H9 (cell line): ENCODE data around the gene ATXN7L3. TPM values are rescaled to one million over a fixed set of nuclear protein-coding genes. Genes with fewer than 3 reads are reported as not detected.

Experiments used
- DNase-seq: peaks from one replicate; pipeline ENCODE4 v3.0.0-alpha.2; 2017
- H2AFZ ChIP-seq: one replicate; pipeline ENCODE4 v1.6.1; 2013; ENCODE audit warnings: mild to moderate bottlenecking, low read length, control low read depth, moderate library complexity
- H2AK5ac ChIP-seq: 2 replicates; pipeline ENCODE4 v1.6.1; 2013; ENCODE audit warnings: low read length, control low read depth, mixed read lengths; ENCODE audit not compliant: insufficient read length
- H2BK120ac ChIP-seq: one replicate; pipeline ENCODE4 v1.6.1; 2013; ENCODE audit warnings: low read depth, mild to moderate bottlenecking, low read length, control low read depth, inconsistent platforms; ENCODE audit not compliant: poor library complexity, severe bottlenecking
- H2BK12ac ChIP-seq: 2 replicates; pipeline ENCODE4 v1.6.1; 2013; ENCODE audit warnings: low read length, control low read depth, mixed read lengths, low read depth; ENCODE audit not compliant: insufficient read length
- H2BK15ac ChIP-seq: 2 replicates; pipeline ENCODE4 v1.6.1; 2013; ENCODE audit warnings: low read depth, low read length, control low read depth
- H2BK20ac ChIP-seq: one replicate; pipeline ENCODE4 v1.6.1; 2013; ENCODE audit warnings: low read depth, mild to moderate bottlenecking, low read length, control low read depth, inconsistent platforms; ENCODE audit not compliant: poor library complexity, severe bottlenecking
- H2BK5ac ChIP-seq: 2 replicates; pipeline ENCODE4 v1.6.1; 2013; ENCODE audit warnings: low read length, control low read depth, mixed read lengths; ENCODE audit not compliant: insufficient read length
- H3K14ac ChIP-seq: 2 replicates; pipeline ENCODE4 v1.6.1; 2013; ENCODE audit warnings: low read length, control low read depth; ENCODE audit not compliant: insufficient read depth
- H3K18ac ChIP-seq: 2 replicates; pipeline ENCODE4 v1.6.1; 2013; ENCODE audit warnings: low read depth, mild to moderate bottlenecking, mixed read lengths, low read length, control low read depth; ENCODE audit not compliant: insufficient read length
- H3K23ac ChIP-seq: 2 replicates; pipeline ENCODE4 v1.6.1; 2013; ENCODE audit warnings: low read length, control low read depth, mixed read lengths, low read depth; ENCODE audit not compliant: insufficient read length
- H3K23me2 ChIP-seq: 2 replicates; pipeline ENCODE4 v1.6.1; 2013; ENCODE audit warnings: low read depth, mild to moderate bottlenecking, mixed read lengths, low read length, control low read depth; ENCODE audit not compliant: insufficient read length, poor library complexity, severe bottlenecking
- H3K27ac ChIP-seq: 2 replicates; pipeline ENCODE4 v1.5.1; 2013; ENCODE audit warnings: low read length, control low read depth, mixed read lengths, low read depth; ENCODE audit not compliant: insufficient read length
- H3K27me3 ChIP-seq: 2 replicates; pipeline ENCODE4 v1.6.1; 2013; ENCODE audit warnings: low read length, control low read depth, inconsistent platforms; ENCODE audit not compliant: insufficient read depth
- H3K4ac ChIP-seq: 2 replicates; pipeline ENCODE4 v1.6.1; 2013; ENCODE audit warnings: low read depth, mild to moderate bottlenecking, control low read depth, inconsistent platforms, low read length, moderate library complexity
- H3K4me1 ChIP-seq: 2 replicates; pipeline ENCODE4 v1.6.1; 2013; ENCODE audit warnings: low read length, control low read depth, inconsistent platforms; ENCODE audit not compliant: insufficient read depth
- H3K4me2 ChIP-seq: 2 replicates; pipeline ENCODE4 v1.6.1; 2013; ENCODE audit warnings: low read length, control low read depth, mixed read lengths; ENCODE audit not compliant: insufficient read length, insufficient read depth
- H3K56ac ChIP-seq: 2 replicates; pipeline ENCODE4 v1.6.1; 2013; ENCODE audit warnings: low read depth, mild to moderate bottlenecking, mixed read lengths, low read length, control low read depth; ENCODE audit not compliant: insufficient read length
- H3K79me1 ChIP-seq: 2 replicates; pipeline ENCODE4 v1.6.1; 2013; ENCODE audit warnings: low read depth, mild to moderate bottlenecking, moderate library complexity, low read length, control low read depth, inconsistent platforms; ENCODE audit not compliant: insufficient read depth, poor library complexity, severe bottlenecking
- H3K79me2 ChIP-seq: 2 replicates; pipeline ENCODE4 v1.6.1; 2013; ENCODE audit warnings: low read length, control low read depth, inconsistent platforms; ENCODE audit not compliant: insufficient read depth
- H3K9ac ChIP-seq: 2 replicates; pipeline ENCODE4 v1.6.1; 2013; ENCODE audit warnings: low read length, control low read depth, mixed read lengths; ENCODE audit not compliant: insufficient read length; ENCODE audit errors: extremely low read depth
- H3K9me3 ChIP-seq: one replicate; pipeline ENCODE4 v1.6.1; 2013; ENCODE audit warnings: low read depth, low read length, inconsistent platforms; ENCODE audit not compliant: control insufficient read depth
- H3T11ph ChIP-seq: one replicate; pipeline ENCODE4 v1.6.1; 2013; ENCODE audit warnings: mild to moderate bottlenecking, low read length, control low read depth, inconsistent platforms
- H4K20me1 ChIP-seq: one replicate; pipeline ENCODE4 v1.6.1; 2013; ENCODE audit not compliant: control insufficient read depth, insufficient read length, insufficient read depth
- H4K5ac ChIP-seq: 2 replicates; pipeline ENCODE4 v1.6.1; 2013; ENCODE audit warnings: low read depth, mild to moderate bottlenecking, mixed read lengths, low read length, control low read depth; ENCODE audit not compliant: insufficient read length
- H4K8ac ChIP-seq: replicated peaks from 2 replicates; pipeline ENCODE4 v1.6.1; 2013; ENCODE audit warnings: low read length, control low read depth, mixed read lengths, low read depth; ENCODE audit not compliant: insufficient read length
- H4K91ac ChIP-seq: 2 replicates; pipeline ENCODE4 v1.6.1; 2013; ENCODE audit warnings: low read depth, mild to moderate bottlenecking, moderate library complexity, mixed read lengths, low read length, control low read depth; ENCODE audit not compliant: insufficient read length
- H3K27ac Mint-ChIP-seq, 3 experiments: 2 replicates in 2 of 3; 3 replicates in 1 of 3; pipeline ENCODE4 v1.8.0; 2020 to 2021; ENCODE audit warnings: mixed read lengths in 3 of 3, mild to moderate bottlenecking in 1 of 3, moderate library complexity in 1 of 3
- H3K27me3 Mint-ChIP-seq: 2 replicates; pipeline ENCODE4 v1.8.0; 2021; ENCODE audit warnings: low read depth, mild to moderate bottlenecking, moderate library complexity, mixed read lengths
- H3K36me3 Mint-ChIP-seq, 3 experiments: 2 replicates in 2 of 3; 3 replicates in 1 of 3; pipeline ENCODE4 v1.8.0; 2020 to 2021; ENCODE audit warnings: low read depth in 3 of 3, mixed read lengths in 3 of 3; ENCODE audit not compliant: insufficient read depth in 1 of 3
- H3K4me1 Mint-ChIP-seq, 2 experiments: 2 replicates each; pipeline ENCODE4 v1.8.0; 2020; ENCODE audit warnings: mixed read lengths in 2 of 2
- H3K4me3 Mint-ChIP-seq, 2 experiments: 2 replicates in 1 of 2; 3 replicates in 1 of 2; pipeline ENCODE4 v1.8.0; 2020 to 2021; ENCODE audit warnings: mild to moderate bottlenecking in 2 of 2, mixed read lengths in 2 of 2, moderate library complexity in 1 of 2
- H3K9me3 Mint-ChIP-seq, 2 experiments: 2 replicates in 1 of 2; 3 replicates in 1 of 2; pipeline ENCODE4 v1.8.0; 2020; ENCODE audit warnings: mild to moderate bottlenecking in 2 of 2, mixed read lengths in 2 of 2, moderate library complexity in 1 of 2
- CTCF ChIP-seq: fragments of 200-600 bp; sonication (generic); conservative IDR thresholded peaks from 3 replicates; pipeline ENCODE4 v1.8.0; 2021; ENCODE audit warnings: antibody characterized with exemption, mild to moderate bottlenecking
- WGBS: extraction: QIAGEN DNeasy Blood & Tissue Kit; methylation state at CpG from one replicate; pipeline ENCODE4 v1.1.7; 2013; ENCODE audit warnings: missing lambda C conversion rate, low lambda C conversion rate, mixed read lengths; ENCODE audit not compliant: insufficient read length; ENCODE audit errors: extremely low coverage; 5-methylcytosine and 5-hydroxymethylcytosine counted together
- total RNA-seq: library from RNA; stranded (reverse); gene quantifications from 2 replicates; pipeline ENCODE4 v1.2.1, GENCODE V29; 2021

ATXN7L3 gene
- total RNA-seq, 1 experiment from 2014 or later: 125 TPM

GRCh38 chr17:44203731-44204440 is 4.2 kb upstream of the ATXN7L3 start:
- no peak overlapping the region; a peak in 1 of 7 replicates for H3K27ac Mint-ChIP-seq

More at GRCh38 chr17:44203731-44204440, 4.2 kb upstream of the ATXN7L3 start:
- Mint-ChIP-seq H3K9me3 (no peaks in the 10 kb centered on the region), H3K36me3 (peaks cover 12 to 32% (median 18%) of the 10 kb centered on the region in 3 experiments), H3K4me1 (peaks cover 22 to 28% of the 10 kb centered on the region in 2 experiments), H3K27me3 (no peaks in the 10 kb centered on the region; the same call in 1 of the 2 replicates), H3K4me3 (peak overlapping the region in 1 of 2 experiments; percentile 11; a peak in 1 of 5 replicates)
- no peak overlapping the region for H2BK15ac ChIP-seq
- H4K5ac ChIP-seq: no peak overlapping the region
- DNase-seq: peak; percentile 89
- H2BK12ac ChIP-seq: no peak overlapping the region
- H3K23me2 ChIP-seq: no peaks in the 10 kb centered on the region
- no CpG with 5 or more reads among the region's 9 CpGs for WGBS
- H2BK20ac ChIP-seq: no peak overlapping the region
- H2BK5ac ChIP-seq: no peak overlapping the region
- H3K27me3 ChIP-seq: no peaks in the 10 kb centered on the region
- no peak overlapping the region for H2AK5ac ChIP-seq
- H3K79me2 ChIP-seq: no peaks in the 10 kb centered on the region
- no peak overlapping the region for H3K56ac ChIP-seq
- H2BK120ac ChIP-seq: no peak overlapping the region
- H3K27ac ChIP-seq: no peak overlapping the region
- H3K9me3 ChIP-seq: no peaks in the 10 kb centered on the region
- H3K9ac ChIP-seq: no peak overlapping the region
- no peak overlapping the region for H3K4me2 ChIP-seq
- no peak overlapping the region for H3K14ac ChIP-seq
- no peak overlapping the region for H4K91ac ChIP-seq
- no peak overlapping the region for H3K23ac ChIP-seq
- H2AFZ ChIP-seq: no peak overlapping the region
- H3K4me1 ChIP-seq: no peaks in the 10 kb centered on the region
- H3T11ph ChIP-seq: no peak overlapping the region
- H4K8ac ChIP-seq: no peak overlapping the region
- H3K79me1 ChIP-seq: no peaks in the 10 kb centered on the region
- H4K20me1 ChIP-seq: no peaks in the 10 kb centered on the region
- no peak overlapping the region for H3K4ac ChIP-seq
- no peak overlapping the region for H3K18ac ChIP-seq
- peak; percentile 84 for TF ChIP-seq CTCF
